ENCODE measurements around the gene PSMB7. TPM values are rescaled to one million over a fixed set of nuclear protein-coding genes. Genes with fewer than 3 reads are reported as not detected.

Gene PSMB7
- total RNA-seq, 1 donor: 83.0 TPM

- Histone ChIP-seq H3K9me3 (ENCODE audit: low read depth, low read length) (no peaks in the 10 kb centered on the region), H3K27me3 (ENCODE audit: insufficient read depth, low read length) (no peaks in the 10 kb centered on the region), H3K4me1 (ENCODE audit: insufficient read depth, low read length) (no peaks in the 10 kb centered on the region), H3K4me3 (ENCODE audit: low read length) (no peak overlapping the region)
Observed at GRCh38 chr9:124313940-124314339, 101.3 kb downstream of the PSMB7 start.

DNA sequence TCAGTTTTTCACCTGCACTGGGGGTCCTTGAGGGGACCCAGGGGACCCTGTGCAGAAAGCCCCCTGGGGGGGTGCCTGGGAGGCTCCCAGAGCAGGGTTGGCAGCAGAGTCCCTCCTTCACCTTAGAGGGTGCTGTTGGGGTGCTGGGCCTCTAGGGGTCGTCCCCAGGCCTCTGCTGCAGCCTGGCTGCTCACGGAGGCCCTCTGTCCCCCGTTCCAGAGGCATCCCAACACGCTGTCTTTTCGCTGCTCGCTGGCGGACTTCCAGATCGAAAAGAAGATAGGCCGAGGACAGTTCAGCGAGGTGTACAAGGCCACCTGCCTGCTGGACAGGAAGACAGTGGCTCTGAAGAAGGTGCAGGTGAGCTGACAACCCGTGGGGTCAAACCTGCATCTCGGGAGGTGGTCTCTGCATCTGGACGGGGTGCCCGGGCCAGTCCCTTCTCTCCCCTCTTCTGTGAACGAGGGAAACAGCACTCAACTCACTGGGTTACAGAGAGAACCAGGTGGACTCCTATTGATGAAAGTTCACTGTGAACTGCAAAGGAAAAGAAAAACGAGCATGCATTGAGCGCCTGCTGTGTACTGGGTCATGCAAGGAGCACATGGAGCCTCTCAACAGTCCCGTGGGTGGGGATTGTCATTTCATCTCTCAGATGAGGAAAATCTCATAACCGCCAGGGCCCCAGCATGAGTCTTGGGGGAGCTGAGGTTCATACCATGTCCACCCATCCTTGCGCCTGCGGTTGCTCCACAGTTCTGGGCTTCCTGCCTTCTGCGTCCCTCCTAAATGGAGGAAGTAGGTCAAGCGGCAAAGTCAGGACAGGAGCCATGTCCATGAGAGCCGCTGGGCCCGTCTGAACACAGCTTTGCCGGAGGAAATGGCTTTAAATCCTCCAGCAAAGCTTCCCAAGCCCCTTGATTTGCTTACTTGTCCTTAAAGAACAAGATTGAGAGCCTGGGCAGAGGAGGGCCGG, 102.7 kb downstream of the PSMB7 start:
- H3K27me3 ChIP-seq (ENCODE audit: insufficient read depth, low read length): no peaks in the 10 kb centered on the region
- no peaks in the 10 kb centered on the region for H3K4me1 ChIP-seq (ENCODE audit: insufficient read depth, low read length)
- no peaks in the 10 kb centered on the region for H3K9me3 ChIP-seq (ENCODE audit: low read depth, low read length)
- no peak overlapping the region for H3K4me3 ChIP-seq (ENCODE audit: low read length)

DNA sequence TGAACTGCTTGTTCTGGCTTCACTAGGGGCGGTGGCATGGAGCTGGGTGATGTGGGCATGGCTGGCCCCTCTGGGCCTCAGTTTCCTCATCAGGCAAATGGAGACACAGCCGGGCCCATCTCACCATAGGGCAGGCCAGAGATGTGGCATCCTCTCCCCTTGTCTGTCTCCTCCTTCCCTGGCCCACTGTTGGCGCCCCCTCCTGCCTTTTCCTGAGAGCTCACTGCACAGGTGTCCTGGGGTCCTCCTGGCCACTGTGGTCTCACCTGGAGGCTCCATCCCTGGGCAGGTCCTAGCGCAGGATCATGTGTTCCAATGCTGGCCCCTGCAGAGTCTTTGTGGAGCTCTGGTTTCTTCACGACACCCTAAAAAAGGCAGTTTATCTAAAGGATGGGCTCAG, 104.0 kb downstream of the PSMB7 start:
- H3K4me3 ChIP-seq (ENCODE audit: low read length): no peak overlapping the region
- no peaks in the 10 kb centered on the region for H3K9me3 ChIP-seq (ENCODE audit: low read depth, low read length)
- no peaks in the 10 kb centered on the region for H3K27me3 ChIP-seq (ENCODE audit: insufficient read depth, low read length)
- H3K4me1 ChIP-seq (ENCODE audit: insufficient read depth, low read length): peaks cover 3% of the 10 kb centered on the region

GRCh38 chr9:124309667-124310084, 105.6 kb downstream of the PSMB7 start:
- H3K27me3 ChIP-seq (ENCODE audit: insufficient read depth, low read length): no peaks in the 10 kb centered on the region
- no peaks in the 10 kb centered on the region for H3K9me3 ChIP-seq (ENCODE audit: low read depth, low read length)
- H3K4me1 ChIP-seq (ENCODE audit: insufficient read depth, low read length): peaks cover 14% of the 10 kb centered on the region
- no peak overlapping the region for H3K4me3 ChIP-seq (ENCODE audit: low read length)

DNA sequence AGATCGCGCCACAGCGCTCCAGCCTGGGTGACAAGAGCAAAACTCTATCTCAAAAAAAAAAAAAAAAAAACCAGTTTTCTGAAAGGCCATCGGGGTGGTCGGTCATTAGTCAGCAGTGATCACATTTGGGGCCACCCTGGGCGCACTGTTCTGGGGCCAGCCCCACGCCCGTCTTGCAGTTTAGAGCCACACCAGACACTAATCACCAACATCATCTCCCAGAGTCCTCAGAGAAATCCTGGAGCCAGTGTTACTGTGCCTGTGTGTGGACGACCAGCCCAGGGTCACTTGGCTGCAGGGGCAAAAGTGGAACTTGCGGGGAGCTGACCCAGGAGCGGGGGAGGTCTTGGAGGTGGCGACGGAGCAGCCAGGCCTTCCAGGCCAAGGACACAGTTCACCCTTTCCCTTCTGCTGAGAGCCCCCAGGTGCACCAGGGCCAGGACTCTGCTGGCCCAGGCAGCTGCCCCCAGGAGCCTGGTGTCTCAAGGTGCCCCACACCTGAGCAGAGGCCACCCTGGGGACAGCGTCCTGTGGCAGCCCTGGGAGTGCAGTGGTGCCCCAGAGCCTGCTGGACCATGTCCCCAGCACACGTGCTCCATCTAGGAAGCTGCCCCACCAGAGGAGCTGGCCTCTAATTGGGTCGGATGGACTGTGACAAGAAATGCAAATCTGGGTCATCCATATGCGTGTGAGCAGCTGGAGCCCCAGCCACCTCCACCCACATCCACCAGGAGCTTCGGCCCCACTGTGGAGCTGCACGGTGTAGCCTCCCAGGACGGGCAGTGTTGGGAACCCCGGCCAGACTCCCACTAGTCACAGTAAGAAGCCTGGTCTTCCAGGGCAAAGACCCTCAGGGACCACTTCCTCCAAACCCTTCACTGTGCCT, 106.4 kb downstream of the PSMB7 start:
- Histone ChIP-seq H3K4me3 (ENCODE audit: low read length) (no peak overlapping the region), H3K27me3 (ENCODE audit: insufficient read depth, low read length) (no peaks in the 10 kb centered on the region), H3K9me3 (ENCODE audit: low read depth, low read length) (no peaks in the 10 kb centered on the region), H3K4me1 (ENCODE audit: insufficient read depth, low read length) (peaks cover 14% of the 10 kb centered on the region)

GRCh38 chr9:124307379-124308030, 107.7 kb downstream of the PSMB7 start:
- Histone ChIP-seq H3K27me3 (ENCODE audit: insufficient read depth, low read length) (no peaks in the 10 kb centered on the region), H3K9me3 (ENCODE audit: low read depth, low read length) (no peaks in the 10 kb centered on the region), H3K4me1 (ENCODE audit: insufficient read depth, low read length) (peaks cover 14% of the 10 kb centered on the region), H3K4me3 (ENCODE audit: low read length) (no peak overlapping the region)

DNA sequence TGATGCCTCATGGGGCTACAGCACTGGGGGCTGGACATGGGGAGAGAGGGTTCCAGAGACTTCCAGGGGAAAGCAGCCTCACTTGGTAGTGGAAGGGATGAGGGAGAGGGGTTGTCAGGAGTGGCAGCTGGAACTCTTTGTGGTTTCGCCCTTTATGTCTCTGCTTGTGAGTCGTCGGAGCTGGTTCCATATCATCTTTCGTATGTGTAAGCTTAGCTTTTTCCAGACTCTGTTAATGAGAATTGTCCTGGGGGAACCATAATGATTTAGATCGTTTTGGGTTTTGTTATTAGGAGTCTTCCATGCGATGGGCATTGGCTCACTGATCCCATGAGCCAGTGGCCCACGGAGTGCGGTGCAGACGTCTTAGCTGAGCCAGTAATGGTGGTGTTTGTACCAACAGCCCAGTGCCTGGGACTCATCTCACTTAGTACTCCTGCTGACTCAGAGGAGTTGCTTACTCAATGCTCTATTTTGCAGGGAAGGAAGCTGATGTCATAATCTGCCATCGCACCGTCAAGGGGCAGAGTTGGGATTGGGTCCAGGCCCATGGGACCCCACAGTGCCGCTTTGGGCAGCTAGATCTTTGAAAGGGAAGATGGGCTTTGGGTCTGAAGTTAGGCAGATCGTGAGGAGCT, 109.0 kb downstream of the PSMB7 start:
- no peaks in the 10 kb centered on the region for H3K9me3 ChIP-seq (ENCODE audit: low read depth, low read length)
- H3K27me3 ChIP-seq (ENCODE audit: insufficient read depth, low read length): no peaks in the 10 kb centered on the region
- peaks cover 14% of the 10 kb centered on the region for H3K4me1 ChIP-seq (ENCODE audit: insufficient read depth, low read length)
- no peak overlapping the region for H3K4me3 ChIP-seq (ENCODE audit: low read length)

- H3K9me3 ChIP-seq (ENCODE audit: low read depth, low read length): no peaks in the 10 kb centered on the region
- H3K4me3 ChIP-seq (ENCODE audit: low read length): no peak overlapping the region
- H3K4me1 ChIP-seq (ENCODE audit: insufficient read depth, low read length): peaks cover 19% of the 10 kb centered on the region
- no peaks in the 10 kb centered on the region for H3K27me3 ChIP-seq (ENCODE audit: insufficient read depth, low read length)
Observed at GRCh38 chr9:124304285-124304684, 111.0 kb downstream of the PSMB7 start.

GRCh38 chr9:124303762-124304161, 111.5 kb downstream of the PSMB7 start:
- no peaks in the 10 kb centered on the region for H3K27me3 ChIP-seq (ENCODE audit: insufficient read depth, low read length)
- H3K9me3 ChIP-seq (ENCODE audit: low read depth, low read length): no peaks in the 10 kb centered on the region
- H3K4me3 ChIP-seq (ENCODE audit: low read length): no peak overlapping the region
- H3K4me1 ChIP-seq (ENCODE audit: insufficient read depth, low read length): peaks cover 24% of the 10 kb centered on the region

Other genes starting within 250 kb of the PSMB7 start
- 11.2 TPM for gene NEK6, start 157.5 kb downstream of the PSMB7 start, total RNA-seq
- gene ADGRD2, start 35.0 kb upstream of the PSMB7 start, total RNA-seq: 0.10 TPM
- gene NR5A1, start 92.0 kb upstream of the PSMB7 start, total RNA-seq: not detected

Data from mononuclear cell (primary cell).